ENCODE results near the gene SLC15A1.

SLC15A1 gene

GRCh38 chr13:98796191-98796590 is 43.7 kb upstream of the SLC15A1 start:
- DNase-seq (ENCODE audit: extremely low read depth, low read depth), result no peak
- TF ChIP-seq CTCF (IDR thresholded peaks at IDR 0.05; ENCODE audit: low read depth, low read length), result no peak

- no peak for DNase-seq (ENCODE audit: extremely low read depth, low read depth)
- no peak for TF ChIP-seq CTCF (IDR thresholded peaks at IDR 0.05; ENCODE audit: low read depth, low read length)
These were observed 42.7 kb upstream of the SLC15A1 start for GRCh38 chr13:98795220-98795619.

- DNase-seq (ENCODE audit: extremely low read depth, low read depth), result no peak
- TF ChIP-seq CTCF (IDR thresholded peaks at IDR 0.05; ENCODE audit: low read depth, low read length), result no peak
These were observed 42.0 kb upstream of the SLC15A1 start for GRCh38 chr13:98794498-98794897.

- TF ChIP-seq CTCF (IDR thresholded peaks at IDR 0.05; ENCODE audit: low read depth, low read length), result no peak
- no peak for DNase-seq (ENCODE audit: extremely low read depth, low read depth)
These were observed 40.5 kb upstream of the SLC15A1 start for GRCh38 chr13:98792785-98793495.

GRCh38 chr13:98792321-98792720 is 39.8 kb upstream of the SLC15A1 start:
- no peak for TF ChIP-seq CTCF (IDR thresholded peaks at IDR 0.05; ENCODE audit: low read depth, low read length)
- no peak for DNase-seq (ENCODE audit: extremely low read depth, low read depth)

GRCh38 chr13:98791611-98792010 is 39.1 kb upstream of the SLC15A1 start:
- TF ChIP-seq CTCF (IDR thresholded peaks at IDR 0.05; ENCODE audit: low read depth, low read length), result no peak
- no peak for DNase-seq (ENCODE audit: extremely low read depth, low read depth)

GRCh38 chr13:98787996-98788395 is 35.5 kb upstream of the SLC15A1 start:
- DNase-seq (ENCODE audit: extremely low read depth, low read depth), result no peak
- no peak for TF ChIP-seq CTCF (IDR thresholded peaks at IDR 0.05; ENCODE audit: low read depth, low read length)

Measured in AG09319 (cell line).